NCI-H1092 treated with DMSO at 0.1 percent for 48 hours (cell line): ENCODE data around the gene PBX4.
A peak's percentile ranks its signal among the peaks of the same experiment; 100 is the strongest.

ENCODE experiments used
- DNase-seq: peaks from one replicate; lab custom pipeline; 2025; lab: John Stamatoyannopoulos, UW

The PBX4 gene

DNA sequence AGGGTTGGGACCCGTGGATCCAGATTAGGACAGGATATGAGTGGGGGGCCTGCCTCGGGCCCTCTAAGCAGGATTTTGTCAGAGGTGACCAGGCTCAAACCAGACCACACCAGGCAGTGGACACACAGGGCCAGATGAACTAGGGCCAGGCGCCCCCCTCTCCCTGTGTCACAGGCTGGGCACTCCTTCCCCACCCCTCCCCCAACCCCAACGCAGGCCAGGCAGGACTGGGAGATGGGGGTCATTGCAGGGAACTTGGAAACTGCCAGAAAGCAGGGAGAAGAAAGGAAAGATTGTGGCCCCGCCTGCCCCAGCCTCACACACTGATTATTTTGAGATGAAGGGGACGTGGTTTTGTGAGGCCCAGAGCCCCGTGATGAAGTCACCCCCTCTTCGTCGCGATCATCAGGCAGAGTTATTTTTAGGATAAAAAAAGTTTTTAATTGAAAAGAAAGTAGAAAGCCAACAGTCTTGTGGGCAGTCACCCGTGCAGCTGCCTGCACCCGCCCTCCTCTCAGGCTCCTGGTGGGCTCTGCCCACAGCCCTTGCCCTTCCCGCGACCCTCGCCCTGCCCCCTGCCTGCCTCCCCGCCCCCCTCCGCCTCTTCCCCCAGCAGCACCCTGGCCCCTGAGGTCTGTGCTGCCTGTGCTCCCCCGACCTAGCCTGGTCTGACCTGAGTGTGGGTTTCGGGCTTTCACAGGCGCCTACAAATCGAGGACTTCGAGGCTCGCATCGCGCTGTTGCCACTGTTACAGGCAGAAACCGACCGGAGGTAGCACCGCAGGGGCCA, 91.7 kb downstream of the PBX4 start:
- no peak for DNase-seq

DNA sequence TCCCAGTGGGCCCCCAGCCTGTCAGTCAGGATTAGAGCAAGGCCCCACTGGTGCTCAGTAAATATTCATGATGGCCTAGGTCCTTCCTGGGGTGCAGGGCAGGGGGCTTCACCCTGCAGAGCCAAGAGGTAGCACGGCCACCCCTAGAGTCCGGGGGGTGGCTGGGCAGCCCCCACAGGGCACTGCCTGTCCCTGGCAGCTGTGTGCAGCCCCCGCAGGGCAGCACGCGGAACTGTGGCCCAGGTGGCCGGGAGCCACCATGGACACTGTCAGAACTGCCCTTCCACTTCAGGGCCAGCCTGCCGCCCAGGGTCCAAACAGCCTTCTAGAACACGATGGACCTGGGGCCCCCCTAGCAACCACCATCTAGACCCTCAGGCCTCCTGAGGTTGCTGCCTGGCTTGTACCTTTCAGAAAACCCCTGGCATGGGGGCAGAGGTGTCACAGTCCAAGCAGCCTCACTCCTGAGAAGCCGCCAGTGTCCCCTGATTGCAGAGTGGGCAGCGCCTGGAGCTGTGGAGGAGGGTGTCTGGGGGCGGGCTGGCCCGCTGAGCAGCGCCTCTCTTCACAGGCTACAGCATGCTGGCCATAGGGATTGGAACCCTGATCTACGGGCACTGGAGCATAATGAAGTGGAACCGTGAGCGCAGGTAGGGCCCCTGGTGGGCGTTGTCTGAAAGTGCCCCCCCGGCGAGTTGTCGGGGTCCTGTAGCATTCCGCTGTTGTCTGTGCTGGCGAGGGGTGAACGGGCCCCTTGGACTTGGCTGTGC, 92.7 kb downstream of the PBX4 start:
- no peak for DNase-seq

DNA sequence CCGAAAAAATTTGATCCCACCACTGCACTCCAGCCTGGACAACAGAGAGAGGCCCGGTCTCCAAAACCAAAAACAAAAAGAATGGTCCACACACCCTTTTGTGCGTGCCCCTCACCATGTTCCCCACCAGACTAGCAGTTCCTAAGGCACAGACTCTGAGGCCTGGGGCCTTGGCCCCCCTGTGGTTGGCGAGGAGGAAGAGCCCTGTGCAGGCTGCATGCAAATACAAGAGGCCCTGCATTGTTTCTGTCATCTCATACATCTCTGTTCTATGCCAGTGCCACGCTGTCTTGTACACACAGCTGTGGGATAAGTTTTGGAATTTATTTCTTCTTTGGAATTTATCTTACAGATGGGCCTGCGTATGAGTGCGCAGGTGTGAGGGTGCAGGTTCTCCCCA, 94.4 kb downstream of the PBX4 start:
- no peak for DNase-seq

DNA sequence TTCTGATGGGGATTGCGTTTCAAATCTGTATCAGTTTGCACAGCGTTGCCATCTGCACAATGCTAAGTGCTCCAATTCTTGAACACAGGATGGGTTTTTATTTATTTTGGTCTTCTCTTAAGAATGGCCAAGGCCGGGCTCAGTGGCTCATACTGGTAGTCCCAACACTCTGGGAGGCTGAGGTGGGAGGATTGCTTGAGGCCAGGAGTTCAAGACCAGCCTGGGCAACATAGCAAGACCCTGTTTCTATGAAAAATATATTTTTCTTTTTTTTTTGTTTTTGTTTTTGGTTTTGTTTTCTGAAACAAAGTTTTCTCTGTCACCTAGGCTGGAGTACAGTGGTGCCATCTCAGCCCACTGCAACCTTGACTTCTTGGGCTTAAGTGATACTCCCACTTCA, 95.3 kb downstream of the PBX4 start:
- no peak for DNase-seq

DNA sequence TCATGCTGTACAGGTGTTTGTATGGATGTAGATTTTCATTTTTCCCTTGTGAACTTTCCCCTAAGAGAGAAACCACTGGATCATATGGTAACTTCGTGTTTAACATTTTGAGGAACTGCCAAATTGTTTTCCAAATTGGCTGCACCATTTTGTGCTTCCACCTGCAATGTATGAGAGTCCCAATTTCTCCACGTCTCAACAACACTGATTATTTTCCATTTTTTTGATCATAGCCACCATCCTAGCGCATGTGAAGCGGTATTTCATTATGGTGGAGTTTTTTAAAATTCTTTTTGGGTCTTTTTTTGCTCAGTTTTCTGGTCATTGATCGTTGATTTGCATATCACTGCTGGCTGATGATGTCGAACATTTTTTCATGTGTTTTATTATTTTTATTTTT, 97.5 kb downstream of the PBX4 start:
- no peak for DNase-seq

DNA sequence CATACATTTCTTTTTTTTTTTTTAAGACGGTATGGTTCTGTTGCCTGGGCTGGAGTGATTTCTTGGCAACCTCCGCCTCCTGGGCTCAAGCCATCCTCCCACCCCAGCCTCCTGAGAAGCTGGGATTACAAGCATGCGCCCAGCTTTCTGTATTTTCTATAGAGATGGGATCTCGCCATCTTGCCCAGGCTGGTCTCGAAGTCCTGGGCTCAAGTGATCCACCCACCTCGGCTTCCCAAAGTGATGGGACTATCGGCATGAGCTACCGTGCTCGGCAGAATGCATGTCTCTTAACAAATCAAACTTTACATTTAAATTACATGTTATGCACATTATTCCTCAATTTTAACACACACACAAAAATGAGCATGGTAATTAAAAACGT, 101.3 kb downstream of the PBX4 start:
- DNase-seq: no peak

DNA sequence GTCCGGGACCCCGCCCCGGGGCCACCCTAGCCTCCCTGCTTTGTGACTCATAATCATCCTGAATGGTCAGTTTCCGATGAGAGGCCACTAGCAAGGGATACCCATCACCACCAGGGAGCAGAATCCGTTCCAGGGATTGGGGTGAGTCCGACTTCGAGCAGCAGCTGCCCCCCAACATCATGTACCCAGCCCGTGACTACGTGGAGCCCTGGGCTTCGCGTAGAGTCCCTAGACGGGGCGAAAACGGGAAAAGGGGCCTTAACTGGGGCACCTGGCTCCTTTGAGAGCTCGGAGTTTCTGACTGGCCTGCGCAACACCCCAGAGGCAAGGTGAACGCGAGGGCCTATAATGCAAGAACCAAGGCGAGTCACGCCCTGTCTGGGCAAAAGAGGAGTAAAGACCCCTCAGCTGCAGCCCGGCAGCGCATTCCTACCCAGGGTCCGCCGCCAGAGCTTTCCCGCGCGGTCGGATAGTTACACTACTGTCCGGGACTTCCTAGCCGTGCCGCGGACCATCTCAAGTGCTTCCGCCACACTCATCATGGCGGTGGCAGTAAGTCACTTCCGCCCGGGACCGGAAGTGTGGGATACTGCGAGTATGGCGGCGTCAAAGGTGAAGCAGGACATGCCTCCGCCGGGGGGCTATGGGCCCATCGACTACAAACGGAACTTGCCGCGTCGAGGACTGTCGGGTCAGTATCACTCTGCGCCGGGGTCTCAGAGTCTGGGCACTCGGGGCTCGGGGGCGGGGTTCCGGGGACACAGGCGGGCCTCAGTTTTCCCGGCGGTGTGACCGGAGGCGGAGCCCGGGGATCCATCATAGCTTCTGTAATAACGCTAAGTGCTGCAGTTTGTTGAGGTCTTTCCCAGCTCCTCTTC, 102.6 kb downstream of the PBX4 start, which contains the start of gene NDUFA13:
Gene NDUFA13 (plus strand): TSS at position 584 of the 878 bp plus-strand sequence. CDS start 14 bp downstream, at position 598.
- peak; percentile 71 for DNase-seq

DNA sequence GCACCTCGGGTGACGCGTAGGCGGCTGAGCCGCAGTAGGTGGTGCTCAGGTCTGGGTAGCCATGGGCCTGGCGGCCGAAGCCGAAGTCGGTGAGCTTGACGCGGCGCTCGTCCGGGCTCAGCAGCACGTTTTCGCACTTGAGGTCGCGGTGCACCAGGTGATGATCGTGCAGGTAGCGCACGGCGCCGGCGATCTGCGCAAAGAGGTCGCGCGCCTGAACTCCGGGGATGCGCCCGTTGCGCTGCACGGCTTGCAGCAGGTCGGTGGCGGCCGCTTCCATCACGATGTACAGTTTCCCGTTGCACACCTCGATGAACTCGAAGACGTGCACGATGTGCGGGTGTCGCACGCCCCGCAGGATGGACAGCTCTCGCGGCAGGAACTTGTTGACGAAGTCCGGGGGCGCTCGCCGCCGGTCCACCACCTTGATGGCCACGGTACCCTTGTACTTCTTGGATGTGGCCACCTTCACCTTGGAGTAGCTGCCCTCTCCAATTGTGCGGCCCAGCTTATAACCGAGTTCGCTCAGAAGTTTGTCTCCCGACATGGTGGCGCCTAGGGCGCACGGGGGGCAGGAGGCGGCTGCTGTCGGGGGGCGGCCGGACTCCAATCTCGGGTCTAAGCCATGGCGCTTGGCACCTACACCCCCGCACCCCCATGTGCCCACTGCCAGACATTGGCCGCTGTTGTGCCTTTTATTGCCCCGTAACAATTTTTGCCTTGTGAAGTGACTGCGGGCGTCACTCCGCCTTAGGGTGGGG, 103.4 kb downstream of the PBX4 start, which contains the start of gene TSSK6:
Gene TSSK6 (minus strand): TSS at position 668 of the 761 bp plus-strand sequence. CDS start 121 bp downstream, at position 547.
- DNase-seq: no peak

DNA sequence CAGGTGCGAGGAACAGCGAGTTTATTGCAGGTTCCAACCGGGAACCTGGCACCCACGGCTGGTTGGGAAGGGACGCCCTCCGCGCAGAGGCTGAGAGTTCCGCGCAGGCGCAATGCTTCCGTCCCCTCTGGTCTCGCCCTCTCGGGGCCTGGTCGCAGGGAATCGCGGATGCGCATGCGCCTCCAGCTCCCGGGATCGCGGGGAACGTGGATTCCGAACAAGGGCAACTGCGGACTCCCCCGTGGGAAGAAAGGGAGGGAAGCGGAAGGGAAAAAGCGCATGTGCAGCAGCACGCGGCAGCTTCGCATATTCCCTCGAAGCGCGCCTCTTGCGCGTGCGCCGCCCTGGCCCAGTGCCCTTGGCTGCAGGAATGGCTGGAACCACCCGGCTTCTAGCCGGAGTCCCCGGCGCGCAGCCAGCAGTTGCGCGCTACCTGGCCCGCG, 104.3 kb downstream of the PBX4 start:
- DNase-seq: no peak

DNA sequence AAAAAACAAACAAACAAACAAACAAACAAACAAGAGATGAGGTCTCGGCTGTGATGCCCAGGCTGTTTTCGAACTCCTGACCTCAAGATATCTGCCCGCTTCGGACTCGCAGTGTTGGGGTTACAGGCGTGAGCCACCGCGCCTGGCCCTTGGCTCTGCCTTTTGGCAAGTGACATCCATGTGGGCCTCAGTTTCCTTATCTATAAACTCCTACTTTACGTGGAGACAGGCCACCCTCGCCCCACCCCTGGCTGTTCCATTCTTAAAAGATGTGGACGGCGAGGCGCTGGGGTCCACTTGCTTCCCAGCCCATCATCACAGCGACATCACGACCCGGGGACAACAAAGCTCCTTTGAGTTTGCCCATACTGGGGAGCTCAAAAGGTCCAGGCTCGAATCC, 104.8 kb downstream of the PBX4 start:
- no peak for DNase-seq
